Measurements from ENCODE around the gene PPP1R11. TPM values are rescaled to one million over a fixed set of nuclear protein-coding genes. Genes with fewer than 3 reads are reported as not detected.

Gene PPP1R11
- total and polyA plus RNA-seq, 2 of the 13 experiments (the other 11 are each of a cell fraction or from before 2014, with no cell fraction given), result 32.1 to 58.9 TPM

- no peak; the same call in 1 of the 2 replicates for TF ChIP-seq ZBTB34 (CRISPR knock-in tag; IDR thresholded peaks at IDR 0.05)
- no peak for TF ChIP-seq ZBTB1 (CRISPR knock-in tag; IDR thresholded peaks at IDR 0.05; ENCODE audit: borderline replicate concordance)
- TF ChIP-seq, protein P1, sequence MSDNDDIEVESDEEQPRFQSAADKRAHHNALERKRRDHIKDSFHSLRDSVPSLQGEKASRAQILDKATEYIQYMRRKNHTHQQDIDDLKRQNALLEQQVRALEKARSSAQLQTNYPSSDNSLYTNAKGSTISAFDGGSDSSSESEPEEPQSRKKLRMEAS (IDR thresholded peaks at IDR 0.05), result peak; percentile 71
- no peak; the same call in 1 of the 2 replicates for TF ChIP-seq ZNF556 (CRISPR knock-in tag; IDR thresholded peaks at IDR 0.05; ENCODE audit: borderline replicate concordance)
- no peak for TF ChIP-seq NR2F2 (IDR thresholded peaks at IDR 0.05; ENCODE audit: borderline replicate concordance, low read depth)
- TF ChIP-seq FOXA3 (CRISPR knock-in tag; IDR thresholded peaks at IDR 0.05), result no peak
- TF ChIP-seq ZNF484 (CRISPR knock-in tag; IDR thresholded peaks at IDR 0.05; ENCODE audit: borderline replicate concordance, low read depth), result 0 out of 2 replicates have a peak, but pooled peaks have one; percentile 51
- TF ChIP-seq GMEB1 (CRISPR knock-in tag; IDR thresholded peaks at IDR 0.05; ENCODE audit: borderline replicate concordance), result no peak; the same call in 1 of the 2 replicates
- no peak for TF ChIP-seq NR2F6 (IDR thresholded peaks at IDR 0.05)
- TF ChIP-seq NR2F6 (CRISPR knock-in tag; IDR thresholded peaks at IDR 0.05), result no peak
- TF ChIP-seq ZNF501 (CRISPR knock-in tag; IDR thresholded peaks at IDR 0.05), result peak; percentile 46; the same call in 1 of the 2 replicates
- TF ChIP-seq NFE2L1 (CRISPR knock-in tag; IDR thresholded peaks at IDR 0.05; ENCODE audit: borderline replicate concordance), result no peak
- TF ChIP-seq YY1 (IDR thresholded peaks at IDR 0.05; ENCODE audit: insufficient read depth, insufficient replicate concordance, low read depth, low read length), result no peak
- no peak for TF ChIP-seq GTF2F1 (IDR thresholded peaks at IDR 0.05; ENCODE audit: low read length)
- TF ChIP-seq ZKSCAN5 (CRISPR knock-in tag; IDR thresholded peaks at IDR 0.05), result no peak; the same call in 1 of the 2 replicates
- no peak for TF ChIP-seq KMT2B (CRISPR knock-in tag; IDR thresholded peaks at IDR 0.05)
- TF ChIP-seq, protein P2, sequence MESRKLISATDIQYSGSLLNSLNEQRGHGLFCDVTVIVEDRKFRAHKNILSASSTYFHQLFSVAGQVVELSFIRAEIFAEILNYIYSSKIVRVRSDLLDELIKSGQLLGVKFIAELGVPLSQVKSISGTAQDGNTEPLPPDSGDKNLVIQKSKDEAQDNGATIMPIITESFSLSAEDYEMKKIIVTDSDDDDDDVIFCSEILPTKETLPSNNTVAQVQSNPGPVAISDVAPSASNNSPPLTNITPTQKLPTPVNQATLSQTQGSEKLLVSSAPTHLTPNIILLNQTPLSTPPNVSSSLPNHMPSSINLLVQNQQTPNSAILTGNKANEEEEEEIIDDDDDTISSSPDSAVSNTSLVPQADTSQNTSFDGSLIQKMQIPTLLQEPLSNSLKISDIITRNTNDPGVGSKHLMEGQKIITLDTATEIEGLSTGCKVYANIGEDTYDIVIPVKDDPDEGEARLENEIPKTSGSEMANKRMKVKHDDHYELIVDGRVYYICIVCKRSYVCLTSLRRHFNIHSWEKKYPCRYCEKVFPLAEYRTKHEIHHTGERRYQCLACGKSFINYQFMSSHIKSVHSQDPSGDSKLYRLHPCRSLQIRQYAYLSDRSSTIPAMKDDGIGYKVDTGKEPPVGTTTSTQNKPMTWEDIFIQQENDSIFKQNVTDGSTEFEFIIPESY (CRISPR knock-in tag; IDR thresholded peaks at IDR 0.05), result no peak
- TF ChIP-seq ELF4 (CRISPR knock-in tag; IDR thresholded peaks at IDR 0.05; ENCODE audit: borderline replicate concordance), result no peak
- no peak for TF ChIP-seq LCORL (IDR thresholded peaks at IDR 0.05)
- TF ChIP-seq LCORL (CRISPR knock-in tag; IDR thresholded peaks at IDR 0.05), result peak; percentile 61; the same call in 1 of the 2 replicates
- TF ChIP-seq DMAP1 (CRISPR knock-in tag; IDR thresholded peaks at IDR 0.05), result no peak
- TF ChIP-seq ZFP90 (CRISPR knock-in tag; IDR thresholded peaks at IDR 0.05; ENCODE audit: borderline replicate concordance), result peak; percentile 21; the same call in 1 of the 2 replicates
- TF ChIP-seq, protein P3, sequence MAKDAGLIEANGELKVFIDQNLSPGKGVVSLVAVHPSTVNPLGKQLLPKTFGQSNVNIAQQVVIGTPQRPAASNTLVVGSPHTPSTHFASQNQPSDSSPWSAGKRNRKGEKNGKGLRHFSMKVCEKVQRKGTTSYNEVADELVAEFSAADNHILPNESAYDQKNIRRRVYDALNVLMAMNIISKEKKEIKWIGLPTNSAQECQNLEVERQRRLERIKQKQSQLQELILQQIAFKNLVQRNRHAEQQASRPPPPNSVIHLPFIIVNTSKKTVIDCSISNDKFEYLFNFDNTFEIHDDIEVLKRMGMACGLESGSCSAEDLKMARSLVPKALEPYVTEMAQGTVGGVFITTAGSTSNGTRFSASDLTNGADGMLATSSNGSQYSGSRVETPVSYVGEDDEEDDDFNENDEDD (CRISPR knock-in tag; IDR thresholded peaks at IDR 0.05; ENCODE audit: borderline replicate concordance), result no peak
- no peak for TF ChIP-seq ASH2L (IDR thresholded peaks at IDR 0.05; ENCODE audit: insufficient read length, low read depth, low read length)
- no peak for TF ChIP-seq MEF2D (CRISPR knock-in tag; IDR thresholded peaks at IDR 0.05)
- TF ChIP-seq ZNF274 (CRISPR knock-in tag; IDR thresholded peaks at IDR 0.05), result no peak
Observed at GRCh38 chr6:30075094-30075789, 8.2 kb downstream of the PPP1R11 start, which contains the start of gene RNF39 (continued).
